Middle frontal gyrus (tissue), 1 donor: Measurements from ENCODE around the gene OIP5.
"Not testable (repeated sequence)": the region's sequence is repeated elsewhere in the genome, so short reads cannot be mapped to it uniquely, and the experiment has no call there.

ENCODE experiments used
- DNase-seq: peaks from one replicate; pipeline ENCODE4 v3.0.0-alpha.2; 2015; ENCODE audit warnings: low spot score; ENCODE audit errors: extremely low spot score

Gene OIP5

DNA sequence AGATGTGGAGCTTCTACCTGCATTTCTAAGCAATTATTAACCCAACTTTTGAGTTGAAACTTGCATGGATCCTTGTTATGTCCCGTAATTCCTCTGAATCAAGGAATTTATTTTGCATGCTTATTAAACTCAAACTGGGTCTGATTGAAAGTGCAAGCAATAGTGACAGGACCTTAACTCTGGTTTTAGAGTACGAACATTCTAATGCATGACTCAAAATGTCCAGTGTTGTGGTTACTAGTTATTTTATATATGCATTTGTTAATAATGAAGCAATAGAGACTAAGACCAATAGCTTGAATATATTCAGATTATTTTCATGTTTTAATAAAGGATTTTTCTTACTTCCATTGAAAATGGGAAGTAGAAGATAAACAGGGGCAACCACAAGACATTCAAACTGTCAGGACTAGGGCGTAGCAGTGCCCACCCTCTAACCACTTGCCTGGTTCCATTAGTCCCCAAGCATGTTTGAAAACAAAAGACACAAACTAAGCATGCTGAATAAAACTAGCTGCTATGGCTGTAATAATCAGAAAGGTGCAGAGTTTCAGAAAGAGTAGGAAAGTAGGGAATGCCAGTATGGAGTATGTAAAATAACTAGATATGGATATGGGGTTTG, 28.1 kb downstream of the OIP5 start:
- no peak for DNase-seq

DNA sequence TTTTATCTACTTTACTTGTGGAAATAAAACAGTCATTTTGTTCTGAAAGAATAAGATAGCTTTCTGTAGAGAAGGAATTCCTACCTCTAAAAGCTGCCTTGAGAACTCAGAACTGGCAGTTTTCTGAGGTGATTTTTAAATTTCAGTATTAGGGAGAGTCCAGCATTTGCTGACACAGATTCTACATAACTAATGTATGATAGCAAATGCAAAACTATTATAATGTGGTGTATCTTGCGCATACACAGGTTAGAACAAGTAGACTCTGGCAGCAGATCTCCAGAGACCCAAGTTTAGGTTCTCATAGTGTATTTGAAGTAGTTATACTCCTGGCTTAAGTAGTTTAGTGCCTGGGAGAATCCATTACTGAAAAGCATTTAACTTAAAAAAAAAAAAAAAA, 30.8 kb downstream of the OIP5 start:
- DNase-seq = no peak

DNA sequence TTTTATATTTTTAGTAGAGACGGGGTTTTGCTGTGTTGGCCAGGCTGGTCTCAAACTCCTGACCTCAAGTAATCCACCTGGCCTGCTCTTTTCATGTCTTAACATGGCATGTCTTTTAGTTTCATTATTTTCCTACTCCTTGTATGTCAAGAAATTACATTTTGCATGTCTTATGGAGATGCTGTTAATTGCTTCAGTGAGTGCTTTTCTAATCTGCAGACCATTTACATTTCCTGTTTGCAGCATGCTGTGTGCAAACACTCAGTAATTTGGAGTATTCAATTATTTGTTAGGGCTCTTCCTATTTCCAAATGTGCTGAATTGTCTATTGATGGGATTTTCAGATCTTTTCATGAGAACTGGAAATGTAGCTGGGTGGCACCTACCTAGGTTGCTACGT, 31.3 kb downstream of the OIP5 start:
- not testable (repeated sequence) for DNase-seq

DNA sequence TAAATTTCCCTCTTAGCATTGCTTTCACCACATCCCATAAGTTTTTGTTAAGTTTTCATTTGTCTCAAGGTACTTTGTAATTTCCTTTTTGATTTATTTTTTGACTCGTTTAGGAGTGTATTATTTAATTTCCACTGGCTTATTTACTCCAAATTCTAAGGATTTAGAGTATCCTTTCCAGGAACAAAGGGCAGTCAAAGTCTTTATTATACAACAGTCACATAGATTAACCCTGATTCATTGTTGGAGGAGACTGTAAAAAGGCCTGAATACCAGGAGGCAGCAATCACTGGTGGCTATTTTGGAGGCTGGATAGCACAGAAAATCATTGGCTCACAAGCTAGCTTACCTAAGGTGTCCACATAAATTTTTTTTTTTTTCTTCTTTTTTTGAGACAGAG, 39.9 kb downstream of the OIP5 start:
- DNase-seq = no peak

DNA sequence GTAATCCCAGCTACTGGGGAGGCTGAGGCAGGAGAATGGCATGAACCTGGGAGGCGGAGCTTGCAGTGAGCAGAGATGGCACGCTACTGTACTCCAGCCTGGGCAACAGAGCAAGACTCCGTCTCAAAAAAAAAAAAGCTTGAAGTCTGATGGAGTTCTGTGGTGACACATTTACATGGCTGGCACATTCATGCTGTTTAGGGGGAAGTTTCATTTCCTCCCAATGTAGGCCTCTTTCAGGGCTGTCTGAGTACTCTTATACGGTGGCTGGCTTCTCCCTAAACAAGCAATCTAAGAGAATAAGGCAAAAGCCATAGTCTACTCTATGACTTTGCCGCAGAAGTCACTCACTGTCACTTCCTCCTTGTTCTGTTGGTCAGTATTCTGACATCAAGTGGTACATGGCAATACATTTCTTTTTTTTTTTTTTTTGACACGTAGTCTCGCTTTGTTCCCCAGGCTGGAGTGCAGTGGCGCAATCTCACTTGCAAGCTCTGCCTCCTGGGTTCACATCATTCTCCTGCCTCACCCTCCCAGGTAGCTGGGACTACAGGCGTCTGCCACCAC, 41.2 kb downstream of the OIP5 start:
- no peak for DNase-seq

DNA sequence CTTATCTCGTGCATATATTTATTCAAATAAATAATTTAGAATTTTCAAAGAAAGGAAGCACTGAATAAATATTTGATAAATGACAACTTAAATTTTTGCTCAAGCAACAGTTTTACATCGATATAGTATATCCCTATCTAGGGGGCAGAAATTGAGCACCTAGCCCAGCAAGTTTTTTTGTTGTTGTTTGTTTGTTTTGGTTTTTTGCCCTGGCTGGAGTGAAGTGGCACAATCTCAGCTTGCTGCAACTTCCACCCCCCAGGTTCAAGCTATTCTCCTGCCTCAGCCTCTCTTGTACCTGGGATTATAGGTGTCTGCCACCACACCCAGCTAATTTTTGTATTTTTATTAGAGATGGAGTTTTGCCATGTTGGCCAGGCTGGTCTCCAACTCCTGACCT, 42.4 kb downstream of the OIP5 start:
- no peak for DNase-seq

DNA sequence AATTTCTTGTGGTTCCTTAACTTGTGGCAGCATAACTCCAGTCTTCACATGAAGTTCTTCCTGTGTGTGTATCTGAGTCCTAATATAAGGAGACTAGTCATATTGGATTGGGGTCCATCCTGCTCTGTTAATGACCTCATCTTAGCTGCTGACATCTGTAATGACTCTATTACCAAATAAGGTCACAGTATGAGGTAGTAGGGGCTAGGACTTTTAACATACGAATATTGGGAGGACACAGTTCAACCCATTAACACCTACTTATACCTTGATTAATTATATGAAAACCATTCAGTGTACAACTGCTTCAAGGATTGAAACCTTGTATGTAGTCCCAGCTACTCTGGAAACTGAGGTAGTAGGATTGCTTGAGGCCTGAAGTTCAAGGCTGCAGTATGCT, 43.9 kb downstream of the OIP5 start:
- DNase-seq = no peak

DNA sequence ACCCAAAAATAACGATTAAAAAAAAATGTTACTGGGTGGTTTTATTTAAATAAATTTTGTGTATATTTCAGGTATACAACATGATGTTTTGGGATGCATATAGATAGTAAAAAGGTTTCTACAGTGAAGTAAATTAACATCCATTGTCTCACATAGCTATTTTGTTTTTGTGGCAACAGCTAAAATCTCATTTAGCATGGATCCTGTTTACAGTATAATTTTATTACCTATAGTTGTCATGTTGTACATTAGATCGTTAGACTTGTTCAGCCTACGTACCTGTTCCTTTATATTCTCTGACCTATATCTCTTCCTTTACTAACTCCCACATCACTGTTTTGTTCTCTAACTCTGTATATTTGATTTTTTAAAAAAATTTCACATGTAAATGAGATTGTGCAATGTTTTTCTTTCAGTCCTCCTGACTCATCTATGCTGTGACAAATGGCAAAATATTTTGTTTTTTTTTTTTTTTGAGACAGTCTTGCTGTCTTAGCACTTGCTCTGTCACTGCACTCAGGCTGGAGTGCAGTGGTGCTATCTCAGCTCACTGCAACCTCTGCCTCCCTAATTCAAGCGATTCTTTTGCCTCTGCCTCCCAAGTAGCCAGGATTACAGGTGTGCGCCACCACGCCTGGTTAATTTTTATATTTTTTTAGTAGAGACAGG, 45.6 kb downstream of the OIP5 start:
- no peak for DNase-seq

DNA sequence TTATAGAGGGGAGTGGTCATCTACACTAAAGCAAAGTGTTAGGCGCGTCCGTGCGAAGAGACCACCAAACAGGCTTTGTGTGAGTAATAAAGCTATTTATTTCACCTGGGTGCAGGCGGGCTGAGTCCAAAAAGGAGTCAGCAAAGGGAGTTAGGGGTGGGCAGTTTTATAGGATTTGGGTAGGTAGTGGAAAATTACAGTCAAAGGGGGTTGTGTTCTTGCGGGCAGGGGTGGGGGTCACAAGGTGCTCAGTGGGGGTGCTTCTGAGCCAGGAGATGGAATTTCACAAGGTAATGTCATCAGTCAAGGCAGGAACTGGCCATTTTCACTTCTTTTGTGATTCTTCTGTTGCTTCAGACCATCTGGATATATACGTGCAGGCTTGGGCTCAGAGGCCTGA, 47.1 kb downstream of the OIP5 start:
- DNase-seq = no peak

DNA sequence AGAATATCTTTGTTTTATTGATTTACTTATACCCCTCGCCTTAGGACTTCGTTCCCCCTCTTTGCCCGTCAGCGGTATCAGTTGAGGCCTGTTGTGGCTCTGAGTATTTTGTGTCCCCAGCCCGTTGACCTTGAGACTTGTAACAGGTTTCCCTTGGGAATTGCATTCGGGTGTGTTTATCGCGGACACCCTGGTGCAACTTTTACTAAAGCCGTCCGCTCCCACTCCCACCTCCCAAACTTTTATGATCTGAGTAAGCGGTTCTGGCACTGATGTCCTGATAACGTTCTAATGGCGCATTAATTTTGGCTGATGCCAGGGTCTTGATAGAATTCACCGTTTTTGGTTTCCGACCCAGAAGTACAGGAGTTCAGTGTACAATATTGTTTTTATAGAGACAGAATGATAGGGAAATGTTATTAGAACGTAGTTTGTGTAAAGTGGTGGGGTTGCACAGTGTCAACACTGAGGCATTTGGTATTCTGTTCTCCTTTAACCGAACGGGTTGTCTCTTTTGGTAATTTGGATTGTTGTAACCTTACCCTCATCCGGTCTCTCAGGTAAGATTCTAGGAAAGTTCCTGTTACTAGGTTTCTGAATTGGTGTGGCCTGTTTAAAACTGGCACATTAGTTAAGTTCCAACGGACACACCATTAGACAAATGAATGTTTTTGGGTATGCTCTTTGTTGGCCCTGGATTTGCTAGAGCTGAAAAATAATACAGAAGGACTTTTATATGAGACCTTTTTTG, 47.8 kb downstream of the OIP5 start:
- DNase-seq = no peak

DNA sequence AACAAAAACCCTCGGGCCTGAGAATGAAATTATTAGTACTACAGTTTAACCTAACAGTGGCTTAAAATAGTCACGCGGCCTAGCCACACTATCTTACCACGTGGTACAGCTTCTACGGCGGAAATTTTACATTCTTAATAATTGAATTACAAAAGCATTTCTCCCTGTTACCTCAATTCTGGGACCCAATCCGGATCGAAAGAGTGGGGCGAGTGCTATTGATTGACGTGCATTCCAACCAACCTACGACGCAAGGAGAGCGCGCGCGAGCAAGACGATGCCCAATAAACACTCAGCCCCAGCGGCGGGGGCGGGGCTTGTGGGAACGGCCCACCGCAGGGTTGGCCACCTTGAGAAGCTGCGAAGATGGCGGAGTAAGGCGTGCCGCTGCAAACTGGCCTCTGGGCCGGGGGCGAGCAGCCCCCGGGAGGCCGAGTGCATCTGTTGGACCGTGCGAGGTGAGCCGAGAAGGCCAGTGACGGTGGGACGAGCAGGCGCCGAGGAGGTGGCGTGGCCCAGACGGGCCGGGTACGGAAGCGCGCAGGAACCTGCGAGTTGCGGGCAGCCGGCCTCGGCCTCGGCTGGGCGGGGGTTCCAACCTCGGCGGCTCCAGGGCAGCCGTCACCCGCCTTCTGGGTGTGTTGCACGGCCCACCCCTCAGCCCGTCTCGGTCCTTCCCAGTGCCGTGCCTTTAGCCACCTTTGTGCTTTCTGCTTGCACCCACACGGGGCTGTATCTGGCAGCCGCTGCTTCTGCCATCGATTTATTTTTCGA, 48.6 kb downstream of the OIP5 start:
- DNase-seq = peak; percentile 98

DNA sequence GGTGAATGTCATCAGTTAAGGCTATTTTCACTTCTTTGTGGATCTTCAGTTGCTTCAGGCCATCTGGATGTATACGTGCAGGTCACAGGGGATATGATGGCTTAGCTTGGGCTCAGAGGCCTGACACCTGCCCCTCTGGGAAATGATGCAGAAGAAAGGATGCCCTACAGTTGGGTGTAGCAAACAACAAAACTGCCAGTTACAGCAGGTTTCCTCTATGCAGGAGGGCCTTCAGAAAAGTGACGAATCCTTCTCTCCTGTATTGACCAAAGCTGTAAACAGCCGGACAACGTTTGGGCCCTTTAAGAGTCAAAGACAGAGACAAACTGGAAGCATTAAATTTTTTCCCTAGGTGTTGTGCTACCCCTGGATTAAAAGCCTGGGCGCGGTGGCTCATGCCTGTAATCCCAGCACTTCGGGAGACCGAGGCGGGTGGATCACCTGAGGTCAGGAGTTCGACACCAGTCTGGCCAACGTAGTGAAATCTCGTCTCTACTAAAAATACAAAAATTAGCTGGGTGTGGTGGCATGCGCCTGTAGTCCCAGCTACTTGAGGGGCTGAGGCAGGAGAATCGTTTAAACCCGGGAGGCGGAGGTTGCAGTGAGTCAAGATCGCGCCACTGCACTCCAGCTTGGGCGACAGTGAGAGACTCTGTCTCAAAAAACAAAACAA, 49.3 kb downstream of the OIP5 start:
- not testable (repeated sequence) for DNase-seq

DNA sequence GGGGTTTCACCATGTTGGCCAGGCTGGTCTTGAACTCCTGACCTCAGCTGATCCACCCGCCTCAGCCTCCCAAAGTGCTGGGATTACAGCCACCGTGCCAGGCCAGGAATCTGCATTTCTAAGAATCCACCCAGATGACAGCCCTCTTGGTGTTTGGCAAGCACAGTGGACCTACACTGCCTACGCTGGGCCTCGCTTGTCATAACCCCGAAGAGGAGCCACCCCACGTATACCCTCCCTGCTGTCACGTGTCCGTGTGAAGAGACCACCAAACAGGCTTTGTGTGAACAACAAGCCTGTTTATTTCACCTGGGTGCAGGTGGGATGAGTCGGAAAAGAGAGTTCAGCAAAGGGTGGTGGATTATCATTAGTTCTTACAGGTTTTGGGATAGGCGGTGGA, 50.0 kb downstream of the OIP5 start:
- not testable (repeated sequence) for DNase-seq

DNA sequence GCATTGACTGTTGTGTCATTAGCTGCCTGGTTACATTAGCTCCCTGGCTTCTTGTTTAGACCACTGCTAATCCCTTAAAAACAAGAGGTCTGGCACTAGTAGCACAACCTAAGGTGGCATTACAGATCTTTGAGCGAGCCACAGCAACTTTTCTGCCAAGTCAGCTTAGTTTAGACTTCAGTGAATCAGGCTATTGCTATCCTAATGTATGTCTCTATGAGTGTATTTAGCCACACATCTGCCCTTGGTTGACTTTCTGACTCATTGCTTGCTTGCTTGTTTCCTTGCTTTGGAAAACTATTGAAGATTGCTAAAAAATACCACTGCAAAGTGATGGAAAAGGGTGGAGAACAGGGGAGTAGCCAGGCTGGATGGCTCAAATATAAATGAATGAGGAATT, 51.2 kb downstream of the OIP5 start:
- no peak for DNase-seq

DNA sequence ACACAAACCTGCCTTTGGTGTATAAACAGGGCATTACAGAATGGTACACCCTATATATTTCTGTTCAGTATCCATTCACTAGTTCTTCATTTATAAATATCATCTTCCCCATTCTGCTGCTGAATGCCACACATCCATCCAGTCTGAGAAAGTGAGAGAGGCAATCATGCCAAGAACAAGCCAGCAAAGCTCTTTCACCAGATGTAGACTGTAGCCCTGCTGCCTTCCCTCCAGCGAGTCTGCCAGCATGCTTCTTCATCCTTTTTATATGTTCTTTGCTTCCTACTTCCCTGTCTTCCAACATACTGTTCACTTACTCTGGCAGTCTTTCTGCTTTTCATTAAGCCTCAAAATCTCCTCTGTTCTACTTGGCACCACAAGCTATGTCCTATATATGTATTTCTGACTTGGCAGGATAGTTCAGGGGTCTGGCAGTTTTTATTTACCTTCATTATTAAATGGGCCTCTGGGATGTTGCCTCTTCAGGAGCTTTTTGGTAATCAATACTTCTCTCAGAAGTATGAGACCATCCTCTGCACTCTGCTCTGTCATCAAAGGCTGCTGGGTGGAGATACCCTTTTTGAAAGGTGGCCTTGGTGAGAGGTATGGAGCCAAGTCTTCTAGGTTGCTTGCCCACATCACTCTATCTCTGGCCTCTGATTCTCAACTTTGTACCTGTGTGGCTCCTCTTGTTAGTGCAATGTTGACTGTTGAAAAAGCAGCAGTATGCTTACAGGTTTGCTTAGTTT, 52.7 kb downstream of the OIP5 start:
- DNase-seq = no peak

DNA sequence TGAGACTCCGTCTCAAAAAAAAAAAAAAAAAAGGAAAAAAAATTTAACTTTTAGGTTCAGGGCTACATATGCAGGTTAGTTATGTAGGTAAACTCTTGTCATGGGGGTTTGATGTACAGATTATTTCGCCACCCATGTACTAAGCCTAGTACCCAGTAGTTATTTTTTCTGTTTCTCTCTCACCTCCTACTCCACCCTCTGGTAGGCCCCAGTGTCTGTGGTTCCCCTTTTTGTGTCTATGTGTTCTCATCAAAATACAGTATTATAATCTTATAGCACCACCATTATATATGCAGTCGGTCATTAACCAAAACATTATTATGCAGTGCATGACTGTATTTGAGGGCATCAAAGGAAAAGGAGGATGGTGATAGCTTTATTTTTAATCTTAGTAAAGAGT, 54.1 kb downstream of the OIP5 start:
- DNase-seq = no peak

DNA sequence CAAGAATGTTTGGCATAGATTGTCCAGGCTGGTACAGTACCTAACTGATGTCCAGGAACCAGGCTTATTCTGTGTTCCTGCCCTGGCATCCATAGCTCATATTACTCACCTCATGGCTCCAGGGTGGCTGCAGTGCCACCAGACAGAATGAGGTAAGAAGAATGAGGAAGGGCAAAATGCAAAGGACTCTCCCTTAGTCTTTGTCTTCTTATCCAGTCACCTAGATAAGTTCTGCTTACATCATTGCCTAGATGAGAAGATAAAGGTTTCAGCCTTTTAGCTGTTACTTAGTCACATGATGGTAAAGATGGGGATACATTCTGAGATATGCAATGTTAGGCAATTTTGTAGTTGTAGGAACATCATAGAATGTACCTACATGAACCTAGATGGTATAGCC, 55.6 kb downstream of the OIP5 start:
- no peak for DNase-seq

DNA sequence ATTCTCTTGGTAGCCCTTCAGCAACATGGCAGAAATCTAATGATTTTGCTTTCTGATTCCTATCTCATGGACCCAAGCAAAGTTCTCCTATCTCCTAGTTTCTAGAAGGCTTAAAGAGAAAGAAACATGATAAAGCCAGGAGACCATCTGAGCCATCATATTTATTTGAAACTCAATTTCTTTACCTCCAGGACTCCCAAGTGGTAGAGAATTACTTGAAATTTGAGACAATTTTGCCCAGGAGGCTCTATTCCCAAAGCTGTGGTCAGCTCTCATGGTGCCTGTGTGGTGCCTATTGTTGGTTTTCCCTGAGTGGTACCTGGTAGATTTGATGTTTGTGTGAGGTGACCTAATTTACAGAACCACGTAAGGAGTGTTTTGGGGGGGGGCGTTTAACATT, 62.5 kb downstream of the OIP5 start:
- no peak for DNase-seq

DNA sequence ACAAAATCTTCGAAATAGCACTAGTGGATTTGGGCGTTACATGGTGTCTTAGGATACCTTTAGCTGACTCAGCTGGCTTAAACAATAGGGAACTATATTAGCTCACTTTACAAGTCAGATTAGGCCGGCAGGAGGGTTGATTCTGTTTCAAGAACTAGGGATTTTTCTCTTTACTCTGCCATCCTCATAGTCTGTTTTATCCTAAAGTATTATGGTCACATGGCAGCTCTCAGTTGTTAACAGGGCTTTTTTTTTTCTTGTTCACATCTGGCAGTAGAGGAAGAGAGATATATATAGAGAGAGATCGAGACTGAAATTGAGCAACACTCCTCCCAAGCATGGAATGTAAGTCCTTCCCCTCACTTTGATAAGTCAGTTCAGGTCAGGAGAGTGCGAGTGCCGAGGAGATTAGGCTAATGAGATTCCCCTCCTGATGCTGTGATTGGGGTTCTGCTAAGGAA, 68.5 kb downstream of the OIP5 start:
- no peak for DNase-seq

DNA sequence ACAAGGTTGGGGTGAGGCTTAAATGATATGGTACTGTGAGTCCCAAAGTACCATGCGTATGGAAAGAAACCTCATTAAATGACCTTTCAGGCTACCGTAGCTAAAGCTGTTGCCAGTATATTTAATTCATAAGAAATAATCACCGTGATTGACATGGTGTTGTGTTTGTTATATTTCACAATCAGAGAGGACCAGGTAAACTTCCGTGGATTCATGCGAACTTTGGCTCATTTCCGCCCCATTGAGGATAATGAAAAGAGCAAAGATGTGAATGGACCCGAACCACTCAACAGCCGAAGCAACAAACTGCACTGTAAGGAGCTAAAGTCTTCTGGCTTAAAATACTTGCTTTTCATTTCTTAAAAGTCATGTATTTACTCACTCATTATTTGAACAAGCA, 69.8 kb downstream of the OIP5 start:
- DNase-seq = no peak
